NCI-H524 treated with DMSO at 0.1 percent for 48 hours (cell line): ENCODE measurements around the gene LDHD.
"Not testable (repeated sequence)": the region's sequence is repeated elsewhere in the genome, so short reads cannot be mapped to it uniquely, and the experiment has no call there.

Experiments used
- DNase-seq: peaks from one replicate; lab custom pipeline; 2025; lab: John Stamatoyannopoulos, UW

LDHD gene

DNA sequence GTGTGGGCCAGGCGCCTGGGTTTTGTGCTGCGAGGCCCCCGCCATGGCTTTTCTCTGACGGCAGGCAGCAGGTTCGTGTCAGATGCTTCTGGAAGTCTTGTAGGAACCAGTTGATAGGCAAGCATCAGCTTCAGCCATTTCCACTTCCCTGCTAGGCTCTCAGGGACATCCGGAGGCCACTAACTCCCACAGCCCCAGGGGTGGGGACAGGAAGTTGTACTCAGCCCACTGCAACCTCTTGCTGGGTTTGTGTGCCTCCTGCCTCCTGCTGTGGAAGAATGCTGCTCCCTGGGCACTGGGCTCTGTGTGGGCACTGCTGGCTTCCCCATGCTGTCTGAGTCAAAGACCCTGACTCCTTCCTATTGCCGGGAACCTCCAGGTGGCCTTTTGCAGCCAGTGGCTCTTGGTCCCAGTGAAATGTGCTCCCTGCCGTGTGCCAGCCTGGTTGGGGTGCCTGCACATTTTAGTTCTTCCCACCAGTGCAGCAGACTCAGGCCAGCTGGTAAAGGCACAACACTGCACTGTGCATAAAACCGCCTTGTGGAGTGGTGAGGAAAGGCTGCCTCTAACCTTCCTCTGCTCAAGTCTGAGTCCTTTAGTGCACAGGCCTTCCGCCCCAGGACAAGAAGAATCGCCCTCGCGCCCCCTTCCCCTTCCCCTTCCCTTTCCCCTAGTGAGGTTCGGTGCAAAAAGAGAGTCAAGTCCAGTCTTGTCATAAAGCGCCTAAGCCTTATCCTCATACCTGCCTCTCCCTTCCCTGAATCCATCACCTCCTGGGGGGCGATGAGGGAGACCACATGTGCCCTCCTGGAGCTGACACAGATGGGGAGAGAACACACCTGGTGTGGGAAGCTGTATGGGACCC is 16.6 kb downstream of the LDHD start:
- DNase-seq, result no peak

DNA sequence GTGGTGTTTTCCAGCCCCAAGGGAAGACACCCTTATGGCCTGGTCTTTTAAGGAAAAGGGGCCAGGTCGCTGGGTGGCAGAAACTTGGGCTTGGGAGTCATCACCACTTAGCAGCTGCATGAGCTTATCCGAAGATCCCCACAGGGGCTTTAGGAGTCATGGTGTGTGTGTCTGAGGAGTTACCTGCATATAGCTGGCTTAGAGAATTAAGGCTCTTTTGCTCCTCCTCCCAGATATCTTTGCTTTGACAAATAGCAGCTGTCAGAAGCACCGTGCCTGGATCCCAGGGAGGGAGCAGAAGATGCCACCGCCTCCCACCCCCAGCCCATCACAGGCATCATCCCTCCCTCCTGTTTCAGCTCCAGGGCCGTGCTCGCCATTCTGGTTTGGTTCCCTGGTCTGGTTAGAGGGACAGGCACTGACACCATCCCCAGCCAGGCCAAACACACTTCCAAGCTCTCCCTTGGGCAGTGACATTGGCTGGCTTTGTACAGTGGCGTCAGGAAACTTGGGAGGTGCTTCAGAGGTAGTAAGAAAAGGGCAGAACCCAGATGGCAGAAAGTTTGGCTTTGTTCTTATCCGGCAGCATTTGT is 17.4 kb downstream of the LDHD start:
- no peak for DNase-seq

DNA sequence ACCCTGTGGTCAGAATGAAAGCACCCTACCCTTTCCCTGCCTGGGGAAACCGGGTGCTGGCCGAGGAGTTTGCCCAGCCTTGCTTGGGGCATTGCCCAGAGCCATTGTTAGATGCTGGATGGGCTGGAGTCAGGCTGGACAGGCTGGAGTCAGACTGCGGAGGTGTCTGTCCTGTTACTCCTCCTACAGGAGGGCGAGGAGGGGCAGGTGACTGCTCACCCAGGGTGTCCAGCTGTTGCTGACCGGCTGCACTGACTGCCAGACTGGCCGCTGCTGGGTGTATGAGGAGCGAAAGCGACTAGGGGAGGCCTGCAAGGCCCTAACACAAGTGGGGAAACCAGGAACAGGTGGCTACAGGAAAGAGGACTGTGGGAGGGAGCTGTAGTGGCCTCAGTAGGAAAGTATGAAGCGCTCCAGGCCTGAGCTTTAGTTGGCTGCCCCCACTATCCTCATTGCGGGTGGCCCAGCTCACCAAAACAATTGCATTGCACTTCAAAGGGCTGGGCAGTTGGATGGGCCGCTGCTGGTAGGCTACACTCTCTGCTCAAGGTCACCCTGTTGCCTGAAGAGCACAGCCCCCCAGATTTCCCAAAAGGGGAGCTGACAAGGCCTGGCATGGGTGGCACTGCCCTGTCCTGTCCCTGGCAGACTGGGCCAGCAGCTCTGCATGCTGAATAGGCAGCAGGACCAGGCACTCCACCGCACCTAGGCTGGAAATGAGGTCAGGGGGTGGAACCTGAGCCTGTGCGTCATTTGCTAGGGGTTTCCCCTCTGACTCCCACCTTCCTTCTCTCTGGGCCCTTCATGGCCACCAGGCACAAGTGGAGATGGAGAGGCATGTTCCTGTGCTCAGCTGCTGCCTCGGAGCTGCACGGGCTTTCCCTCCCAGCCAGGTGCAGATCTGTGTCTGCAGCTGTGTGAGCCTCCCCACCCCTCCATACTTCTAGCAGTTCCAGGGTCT is 18.4 kb downstream of the LDHD start:
- no peak for DNase-seq

DNA sequence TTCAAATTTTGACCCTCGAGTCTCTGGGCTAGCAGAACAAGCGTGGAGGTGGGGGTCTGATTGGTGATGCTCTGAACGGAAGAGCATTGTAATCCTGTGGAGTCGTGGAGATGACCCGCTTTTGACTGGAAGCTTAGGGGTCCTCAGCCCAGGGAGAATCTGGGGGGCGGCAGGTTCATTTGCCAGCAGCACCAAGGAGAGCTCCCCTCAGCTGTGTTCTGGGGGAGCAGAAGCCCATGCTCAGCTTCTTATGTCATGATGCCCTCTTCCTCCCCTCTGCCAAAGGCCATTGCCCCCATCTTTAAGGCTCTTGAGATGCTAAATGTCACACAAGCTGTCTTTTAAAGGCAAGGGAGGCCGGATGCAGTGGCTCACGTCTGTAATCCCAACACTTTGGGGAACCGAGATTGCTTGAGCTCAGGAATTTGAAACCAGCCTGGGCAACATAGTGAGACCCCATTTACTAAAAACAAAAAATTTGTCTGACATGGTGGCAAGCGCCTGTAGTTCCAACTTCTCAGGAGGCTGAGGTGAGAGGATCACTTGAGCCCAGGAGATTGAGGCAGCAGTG is 19.3 kb downstream of the LDHD start:
- DNase-seq, result no peak

DNA sequence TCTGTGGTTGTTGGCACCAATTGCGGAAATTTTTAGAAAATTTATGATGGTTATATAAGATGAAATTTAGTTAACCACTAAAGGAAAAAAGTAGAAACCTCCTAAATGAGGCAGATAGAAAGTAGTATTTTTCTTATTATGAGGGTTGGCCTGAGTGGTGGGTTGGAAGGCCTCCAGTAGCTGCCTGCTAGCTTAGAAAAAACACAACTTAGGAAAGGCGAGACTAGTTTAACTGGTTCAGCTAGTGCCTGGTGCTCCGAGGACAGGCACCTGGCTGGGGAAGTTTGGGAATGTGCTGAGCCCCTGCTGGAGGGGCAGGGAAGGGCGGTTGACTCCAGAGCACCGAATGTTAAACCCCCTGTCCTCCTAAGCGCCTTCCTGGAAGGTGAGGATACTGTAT is 19.9 kb downstream of the LDHD start:
- DNase-seq, result no peak

DNA sequence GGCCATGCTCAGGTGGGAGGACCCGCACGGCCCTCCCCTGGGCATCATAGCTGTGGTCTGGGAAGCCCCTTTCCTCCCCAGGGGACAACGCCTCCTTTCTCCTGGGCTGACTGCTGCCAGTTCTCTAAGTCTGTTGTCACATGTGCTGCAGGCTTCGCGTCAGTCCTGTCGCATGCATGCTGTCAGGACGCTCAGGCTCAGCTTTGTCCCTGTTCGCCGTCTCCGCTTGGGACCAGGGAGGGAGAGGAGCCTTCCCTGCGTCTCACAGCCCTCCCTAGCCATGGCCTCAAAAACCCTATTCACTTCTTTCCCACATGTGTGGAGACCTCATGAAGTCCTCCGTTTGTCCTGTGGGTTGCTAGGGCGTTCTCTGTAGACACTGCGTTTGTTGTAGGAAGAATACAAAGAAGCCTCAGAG is 21.4 kb downstream of the LDHD start:
- DNase-seq, result no peak

DNA sequence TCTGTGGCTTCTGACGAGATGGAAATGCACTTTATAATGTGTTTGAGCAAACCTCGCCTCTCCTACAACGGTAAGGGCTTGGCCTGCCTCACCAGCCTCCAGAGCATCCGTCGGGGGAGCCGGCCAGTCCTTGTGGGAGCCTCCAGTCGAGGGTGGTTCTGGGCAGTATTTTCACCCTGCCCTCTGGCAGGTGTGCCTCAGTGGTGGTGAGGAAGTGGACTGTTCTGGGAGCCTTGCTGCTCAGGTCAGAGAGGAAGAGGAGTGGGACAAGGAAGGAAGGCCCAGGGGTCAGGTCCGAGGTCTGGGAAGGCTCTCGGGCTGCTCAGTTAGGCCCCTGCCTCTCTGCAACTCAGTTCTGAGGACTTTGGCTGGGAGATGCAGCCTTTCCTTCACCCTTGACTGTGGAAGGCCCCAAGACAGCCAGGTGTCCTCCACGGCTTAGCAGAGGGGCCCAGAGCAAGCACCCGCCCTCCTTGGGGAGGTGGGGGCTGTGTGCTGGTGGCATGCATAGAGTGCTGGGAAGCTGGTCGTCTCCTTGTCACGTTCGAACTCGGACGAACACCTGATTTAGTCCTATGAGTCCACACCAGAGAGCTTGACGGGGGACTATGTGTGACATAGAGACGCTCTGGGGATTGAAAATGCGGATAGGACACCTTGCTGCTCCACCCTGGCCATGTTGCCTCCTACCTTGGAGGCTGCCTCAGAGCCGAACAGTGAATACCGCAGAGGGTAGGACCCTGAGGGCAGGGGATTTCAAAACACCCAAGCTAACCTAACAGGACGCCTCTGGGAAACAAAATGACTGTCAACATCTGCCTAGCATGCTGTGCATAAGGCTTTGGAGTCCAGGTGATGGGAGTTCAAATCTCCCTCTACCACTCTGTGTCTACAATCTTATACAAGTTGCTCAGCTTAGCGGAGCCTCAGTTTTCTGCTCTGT is 22.7 kb downstream of the LDHD start:
- no peak for DNase-seq

DNA sequence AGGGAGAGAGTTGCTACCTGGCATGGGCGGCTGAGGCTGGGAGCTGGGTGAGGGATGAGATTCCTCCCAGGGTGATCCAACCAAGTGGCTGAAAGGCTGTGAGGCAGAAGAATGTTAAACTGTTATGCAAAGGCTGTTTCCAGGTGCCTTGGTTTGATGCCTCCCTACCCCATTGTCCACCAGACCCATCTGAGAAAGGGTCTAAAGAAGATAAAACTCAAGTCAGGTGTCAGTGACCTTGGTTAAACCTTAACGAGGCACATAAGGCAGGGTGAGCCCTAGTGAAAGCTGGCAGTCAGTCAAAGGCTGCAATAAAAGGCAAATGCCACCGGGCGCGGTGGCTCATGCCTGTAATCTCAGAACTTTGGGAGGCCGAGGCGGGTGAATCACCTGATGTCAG is 23.8 kb downstream of the LDHD start:
- no peak for DNase-seq

DNA sequence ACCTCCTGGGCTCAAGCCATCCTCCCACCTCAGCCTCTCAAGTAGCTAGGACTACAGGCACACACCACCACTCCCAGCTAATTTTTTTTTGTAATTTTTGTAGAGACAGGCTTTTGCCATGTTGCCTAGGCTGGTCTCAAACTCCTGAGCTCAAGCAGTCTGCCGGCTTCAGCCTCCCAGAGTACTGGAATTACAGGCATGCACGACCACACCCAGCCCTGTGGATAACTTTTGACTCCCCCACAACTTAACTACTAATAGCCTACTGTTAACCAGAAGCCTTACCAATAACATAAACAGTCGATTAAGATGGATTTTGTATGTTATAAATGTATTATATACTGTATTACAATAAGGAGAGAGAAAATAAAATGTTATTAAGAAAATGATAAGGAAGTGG is 25.0 kb downstream of the LDHD start:
- DNase-seq, result not testable (repeated sequence)

DNA sequence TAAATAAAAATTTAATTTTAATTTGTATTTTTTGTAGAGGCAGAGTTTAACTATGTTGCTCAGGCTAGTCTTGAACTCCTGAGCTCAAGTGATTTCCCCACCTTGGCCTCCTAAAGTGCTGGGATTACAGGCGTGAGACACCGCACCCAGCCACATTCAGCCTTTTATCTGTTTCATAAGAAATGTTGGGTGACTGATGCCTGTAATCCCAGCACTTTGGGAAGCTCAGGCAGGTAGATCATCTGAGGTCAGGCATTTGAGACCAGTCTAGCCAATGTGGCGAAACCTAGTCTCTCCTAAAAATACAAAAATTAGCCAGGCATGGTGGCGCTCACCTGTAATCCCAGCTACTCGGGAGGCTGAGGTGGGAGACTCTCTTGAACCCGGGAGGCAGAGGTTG is 25.7 kb downstream of the LDHD start:
- not testable (repeated sequence) for DNase-seq

DNA sequence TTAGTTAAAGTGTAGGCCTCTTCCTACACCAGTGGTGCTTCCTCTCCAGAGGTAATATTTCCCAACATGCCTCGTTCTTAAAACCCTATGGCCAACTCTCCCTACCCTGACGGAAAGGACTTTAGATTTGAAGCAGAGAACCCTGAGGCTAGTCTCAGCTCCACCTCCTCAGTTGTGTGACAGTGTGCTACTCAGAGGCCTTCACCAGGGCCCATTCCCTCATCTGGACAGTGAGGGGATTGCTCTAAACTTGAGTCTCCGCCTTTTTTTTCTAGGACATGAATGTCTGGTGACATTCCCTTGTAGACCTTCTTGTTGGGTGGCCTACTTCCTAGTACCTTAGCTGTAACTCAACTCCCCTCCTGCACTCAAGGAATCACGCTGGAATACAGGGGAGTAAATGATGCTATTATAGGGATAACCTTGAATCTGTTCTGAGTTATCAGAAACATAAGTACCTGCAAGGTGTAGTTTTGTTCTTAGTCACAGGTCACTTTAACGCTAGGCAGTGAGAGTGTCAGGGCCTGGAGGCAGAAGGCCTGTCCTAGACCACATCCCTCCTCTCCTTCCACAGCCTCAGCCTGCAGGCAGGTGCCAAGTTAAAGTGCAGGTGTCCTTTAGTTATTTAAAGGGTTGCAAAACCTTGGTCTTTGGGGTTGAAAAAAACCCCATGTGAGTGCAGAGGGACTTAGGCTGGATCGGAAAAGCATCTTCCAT is 26.9 kb downstream of the LDHD start:
- no peak for DNase-seq

DNA sequence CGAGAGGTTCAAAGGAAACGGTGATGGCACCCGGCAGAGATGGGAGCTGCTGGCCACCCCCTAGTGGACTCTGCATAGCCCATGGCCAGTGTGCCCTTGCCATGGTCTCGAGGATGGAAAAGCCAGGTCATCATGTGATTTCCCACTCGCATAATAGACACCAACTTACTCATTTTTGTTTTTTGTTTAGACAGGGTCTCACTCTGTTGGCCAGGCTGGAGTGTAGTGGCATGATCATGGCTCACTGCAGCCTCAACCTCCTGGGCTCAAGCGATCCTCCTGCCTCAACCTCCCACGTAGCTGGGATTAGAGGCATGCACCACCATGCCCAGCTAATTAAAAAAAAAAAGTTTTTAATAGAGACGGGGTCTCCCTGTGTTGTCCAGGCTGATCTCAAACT is 27.6 kb downstream of the LDHD start:
- no peak for DNase-seq

DNA sequence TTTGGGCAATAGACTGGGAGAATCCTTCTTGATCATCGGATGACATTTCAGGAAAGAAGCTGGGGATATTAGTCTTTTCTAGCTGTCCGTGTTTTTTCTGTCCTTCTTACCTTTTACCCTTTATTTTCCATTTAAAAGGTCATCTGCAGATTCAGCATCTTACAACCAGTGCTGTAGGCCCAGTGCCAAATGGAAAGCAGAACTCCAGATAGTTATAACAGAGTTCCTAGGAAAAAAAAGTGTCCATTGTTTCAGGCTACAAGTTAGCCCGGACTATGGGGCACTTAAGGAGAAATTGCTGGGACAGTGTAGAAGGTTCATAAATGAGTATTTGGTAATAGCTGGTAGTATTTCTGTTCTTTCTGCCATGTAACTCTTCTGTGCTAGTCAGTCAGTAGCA is 28.4 kb downstream of the LDHD start:
- DNase-seq, result no peak

DNA sequence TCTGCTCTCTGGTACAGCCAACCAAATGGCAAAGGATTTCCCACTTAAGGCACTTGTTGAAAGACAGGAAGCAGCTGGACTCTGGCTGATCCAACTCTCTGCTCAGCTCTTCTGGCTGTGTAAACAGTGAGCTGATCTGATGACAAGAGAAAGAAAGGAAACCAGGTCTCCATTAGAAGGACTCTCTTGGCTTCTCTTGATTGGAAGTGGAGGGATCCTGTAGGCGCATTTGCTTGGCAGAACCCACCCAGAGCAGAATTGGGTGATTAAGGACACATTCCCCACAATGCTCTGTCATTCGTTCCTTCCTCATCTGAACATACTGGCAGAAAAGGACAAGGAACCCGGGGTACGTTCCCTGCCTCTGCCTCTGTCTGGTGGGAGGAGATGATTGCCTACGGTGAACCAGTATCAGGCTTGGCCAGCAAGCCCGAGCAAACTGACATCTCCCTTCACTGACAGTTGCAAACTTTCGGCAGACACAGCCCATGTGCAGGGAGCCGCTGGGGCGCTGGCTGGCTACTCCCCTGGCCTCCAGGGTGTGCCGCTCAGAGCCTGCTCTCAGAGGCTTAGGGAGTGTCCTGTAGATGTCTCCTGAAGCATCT is 29.1 kb downstream of the LDHD start:
- peak; percentile 97 for DNase-seq

DNA sequence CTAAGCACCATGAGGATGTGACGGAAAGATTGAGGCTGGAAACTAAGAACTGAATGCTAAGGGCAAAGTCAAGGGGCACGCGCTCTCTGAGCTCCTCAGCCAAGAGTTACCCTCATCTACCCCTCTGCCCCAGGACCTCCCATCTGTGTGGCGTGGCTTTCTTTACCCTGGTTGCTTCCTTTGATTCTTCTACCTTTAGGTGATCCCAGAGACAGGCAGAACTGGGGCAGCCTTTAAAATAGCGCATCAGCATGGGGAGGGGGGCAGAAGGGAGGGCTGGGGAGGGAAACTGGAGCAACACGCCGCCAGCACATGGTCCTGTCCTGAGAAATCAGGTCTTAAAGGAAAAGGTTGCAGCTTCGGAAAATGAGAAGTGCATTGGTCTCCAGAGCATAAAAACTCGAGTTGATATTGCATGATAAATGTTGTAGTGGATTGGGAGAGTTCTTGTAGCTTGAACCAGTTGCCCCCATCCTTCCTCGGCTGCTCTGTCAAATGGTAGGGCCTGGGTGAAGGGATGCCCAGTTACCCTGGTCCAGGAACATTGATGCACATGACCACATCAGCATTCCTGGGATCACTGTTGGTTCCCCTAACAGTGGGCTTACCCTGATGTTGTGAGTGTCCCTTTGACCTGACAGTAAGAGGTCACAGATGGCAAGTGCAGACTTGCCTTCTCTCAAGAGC is 29.7 kb downstream of the LDHD start:
- DNase-seq, result no peak

DNA sequence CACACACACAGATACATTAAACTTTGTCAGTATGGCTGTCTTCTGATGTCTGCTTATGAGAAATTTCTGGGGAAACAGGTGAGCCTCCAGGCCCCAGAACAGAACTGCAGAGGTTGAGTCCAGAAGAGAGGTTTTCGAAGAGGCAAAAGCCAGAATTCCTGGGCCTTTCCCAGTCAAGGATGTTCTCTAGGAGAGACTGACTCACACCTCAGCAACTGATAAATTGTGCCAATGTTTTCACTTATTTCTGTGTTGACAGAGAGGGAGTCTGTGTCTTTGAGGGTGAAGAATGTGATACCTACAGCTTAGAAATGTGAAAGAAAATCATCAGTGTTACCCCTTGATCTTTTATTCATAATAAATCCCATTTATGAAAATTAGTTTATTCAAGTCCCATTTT is 30.3 kb downstream of the LDHD start:
- DNase-seq, result no peak

DNA sequence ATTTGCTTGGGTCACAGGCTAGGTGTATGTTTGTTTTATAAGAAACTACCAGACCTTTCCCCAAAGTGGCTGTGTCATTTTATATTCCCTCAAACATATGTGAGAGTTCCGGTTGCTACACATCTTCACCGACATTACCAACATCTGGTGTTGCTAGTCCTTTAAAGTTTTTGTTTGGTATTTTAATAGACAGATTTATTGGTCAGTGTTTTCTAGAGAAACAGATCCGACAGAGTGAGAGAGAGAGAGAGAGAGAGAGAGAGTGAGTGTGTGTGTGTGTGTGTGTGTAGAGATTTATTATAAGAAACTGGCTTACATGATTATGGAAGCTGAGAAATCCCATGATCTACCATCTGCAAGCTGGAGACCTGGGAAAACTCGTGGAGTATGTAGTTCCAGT is 31.0 kb downstream of the LDHD start:
- DNase-seq, result no peak

DNA sequence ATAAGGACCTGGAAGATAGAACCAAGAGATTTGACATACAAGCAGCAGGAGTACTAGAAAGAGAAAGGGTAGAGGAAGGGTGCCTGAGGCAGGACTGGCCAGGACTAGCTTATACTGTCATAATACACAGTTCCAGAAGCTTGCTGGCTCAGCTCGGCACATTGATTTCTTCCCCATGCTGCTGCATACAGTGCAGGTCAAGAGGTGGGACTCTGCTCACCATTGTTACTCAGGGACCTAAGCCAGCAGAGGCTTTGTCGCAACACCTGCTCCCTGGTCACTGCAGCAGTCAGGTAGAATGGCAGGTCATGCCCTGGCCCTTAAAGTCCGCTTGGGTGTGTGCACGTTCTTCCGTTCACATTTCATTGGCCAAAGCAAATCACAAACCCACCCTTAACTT is 32.8 kb downstream of the LDHD start:
- no peak for DNase-seq

DNA sequence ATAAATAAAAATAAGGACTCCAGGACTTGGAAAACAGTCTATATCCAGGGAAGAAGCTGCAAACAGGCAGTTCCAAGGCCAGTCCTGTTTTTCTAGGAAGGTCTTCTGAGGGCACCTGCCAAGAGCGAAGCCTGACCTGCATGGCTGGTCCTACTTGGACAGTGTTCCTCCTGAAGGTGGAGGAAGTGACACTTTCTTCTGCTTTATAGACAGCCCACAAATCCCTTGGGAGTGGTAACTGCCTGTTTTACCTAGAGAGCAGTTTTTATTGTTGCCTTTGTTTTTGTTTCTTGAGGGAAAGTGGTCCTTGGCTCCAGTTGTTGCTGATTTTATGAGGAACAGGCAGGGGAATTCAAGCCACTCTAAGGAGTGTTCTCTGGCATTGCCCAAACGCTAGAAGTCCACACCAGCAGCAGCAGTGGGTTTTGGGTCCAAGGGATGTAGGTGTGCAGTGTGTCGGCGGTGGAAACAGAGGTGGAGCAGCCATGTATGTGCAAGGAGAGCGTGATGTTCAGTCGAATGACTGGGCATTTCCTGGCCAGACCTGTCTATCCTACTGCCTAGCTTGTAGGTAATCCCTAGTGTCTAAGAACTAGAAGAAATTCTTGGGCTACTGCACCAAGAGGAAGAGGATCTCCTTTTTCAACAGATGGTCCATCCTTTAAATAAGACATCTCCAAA is 35.3 kb downstream of the LDHD start:
- DNase-seq, result no peak
